Measurements from ENCODE around the gene MYO18A. TPM values are rescaled to one million over a fixed set of nuclear protein-coding genes. Genes with fewer than 3 reads are reported as not detected.

Gene MYO18A
- total RNA-seq, 1 donor from 2014 or later: 30.0 TPM

- no peaks in the 10 kb centered on the region for H3K36me3 Mint-ChIP-seq (ENCODE audit: low read depth)
- no peaks in the 10 kb centered on the region for H3K9me3 Mint-ChIP-seq (ENCODE audit: low read depth)
- H3K4me3 Mint-ChIP-seq (ENCODE audit: unreplicated experiment): no peak overlapping the region
- peak; percentile 26 for DNase-seq (ENCODE audit: low spot score)
- peaks cover 3% of the 10 kb centered on the region for H3K27me3 Mint-ChIP-seq (ENCODE audit: low read depth)
- no peak overlapping the region for H3K27ac Mint-ChIP-seq (ENCODE audit: unreplicated experiment)
- peaks cover 20% of the 10 kb centered on the region for H3K4me1 Mint-ChIP-seq (ENCODE audit: low read depth)
- TF ChIP-seq, protein P1, sequence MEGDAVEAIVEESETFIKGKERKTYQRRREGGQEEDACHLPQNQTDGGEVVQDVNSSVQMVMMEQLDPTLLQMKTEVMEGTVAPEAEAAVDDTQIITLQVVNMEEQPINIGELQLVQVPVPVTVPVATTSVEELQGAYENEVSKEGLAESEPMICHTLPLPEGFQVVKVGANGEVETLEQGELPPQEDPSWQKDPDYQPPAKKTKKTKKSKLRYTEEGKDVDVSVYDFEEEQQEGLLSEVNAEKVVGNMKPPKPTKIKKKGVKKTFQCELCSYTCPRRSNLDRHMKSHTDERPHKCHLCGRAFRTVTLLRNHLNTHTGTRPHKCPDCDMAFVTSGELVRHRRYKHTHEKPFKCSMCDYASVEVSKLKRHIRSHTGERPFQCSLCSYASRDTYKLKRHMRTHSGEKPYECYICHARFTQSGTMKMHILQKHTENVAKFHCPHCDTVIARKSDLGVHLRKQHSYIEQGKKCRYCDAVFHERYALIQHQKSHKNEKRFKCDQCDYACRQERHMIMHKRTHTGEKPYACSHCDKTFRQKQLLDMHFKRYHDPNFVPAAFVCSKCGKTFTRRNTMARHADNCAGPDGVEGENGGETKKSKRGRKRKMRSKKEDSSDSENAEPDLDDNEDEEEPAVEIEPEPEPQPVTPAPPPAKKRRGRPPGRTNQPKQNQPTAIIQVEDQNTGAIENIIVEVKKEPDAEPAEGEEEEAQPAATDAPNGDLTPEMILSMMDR (IDR thresholded peaks at IDR 0.05): no peak
Measured at GRCh38 chr17:29050176-29050575, 130.0 kb downstream of the MYO18A start.

DNA sequence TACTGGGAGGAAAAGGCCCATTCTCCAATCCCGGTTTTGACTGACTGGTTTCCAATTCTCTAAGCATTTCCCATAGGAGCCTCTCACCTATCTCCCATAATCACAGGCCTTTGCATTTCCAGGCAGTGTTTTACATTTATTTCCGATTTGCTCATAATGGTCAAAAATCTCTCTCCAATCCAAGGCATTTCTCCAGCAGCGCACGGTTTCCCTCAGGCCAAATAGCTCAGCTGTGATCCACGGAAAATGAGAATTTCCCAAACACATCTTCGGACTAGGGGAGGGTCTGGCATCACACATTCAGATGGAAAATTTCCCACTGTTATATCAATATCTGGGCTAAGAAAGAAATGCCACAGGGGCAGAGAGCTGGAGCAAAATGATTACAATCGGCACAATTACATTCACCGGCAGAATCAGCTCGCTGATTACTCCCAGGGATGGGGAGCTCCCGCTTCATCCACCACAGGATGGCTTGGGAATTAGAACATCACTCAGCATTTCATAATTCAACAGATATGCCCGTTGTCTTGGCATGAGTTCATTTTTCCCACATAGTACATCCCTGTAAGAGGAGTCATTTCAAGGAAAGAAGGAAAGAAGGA, 130.6 kb downstream of the MYO18A start:
- peaks cover 20% of the 10 kb centered on the region for H3K4me1 Mint-ChIP-seq (ENCODE audit: low read depth)
- H3K36me3 Mint-ChIP-seq (ENCODE audit: low read depth): no peaks in the 10 kb centered on the region
- TF ChIP-seq, protein P1 (IDR thresholded peaks at IDR 0.05): no peak
- H3K4me3 Mint-ChIP-seq (ENCODE audit: unreplicated experiment): no peak overlapping the region
- no peak overlapping the region for H3K27ac Mint-ChIP-seq (ENCODE audit: unreplicated experiment)
- DNase-seq (ENCODE audit: low spot score): no peak
- H3K27me3 Mint-ChIP-seq (ENCODE audit: low read depth): peaks cover under 1% of the 10 kb centered on the region
- no peaks in the 10 kb centered on the region for H3K9me3 Mint-ChIP-seq (ENCODE audit: low read depth)

- no peak overlapping the region for H3K4me3 Mint-ChIP-seq (ENCODE audit: unreplicated experiment)
- H3K4me1 Mint-ChIP-seq (ENCODE audit: low read depth): peaks cover 26% of the 10 kb centered on the region
- H3K27ac Mint-ChIP-seq (ENCODE audit: unreplicated experiment): peak overlapping the region; percentile 17
- TF ChIP-seq, protein P1 (IDR thresholded peaks at IDR 0.05): no peak
- DNase-seq (ENCODE audit: low spot score): peak; percentile 22
- no peaks in the 10 kb centered on the region for H3K36me3 Mint-ChIP-seq (ENCODE audit: low read depth)
- H3K9me3 Mint-ChIP-seq (ENCODE audit: low read depth): no peaks in the 10 kb centered on the region
- no peaks in the 10 kb centered on the region for H3K27me3 Mint-ChIP-seq (ENCODE audit: low read depth)
Measured at GRCh38 chr17:29048440-29049368, 131.5 kb downstream of the MYO18A start.

- H3K9me3 Mint-ChIP-seq (ENCODE audit: low read depth): no peaks in the 10 kb centered on the region
- peaks cover 40% of the 10 kb centered on the region for H3K4me1 Mint-ChIP-seq (ENCODE audit: low read depth)
- no peak for DNase-seq (ENCODE audit: low spot score)
- H3K27ac Mint-ChIP-seq (ENCODE audit: unreplicated experiment): no peak overlapping the region
- TF ChIP-seq, protein P1 (IDR thresholded peaks at IDR 0.05): no peak
- no peaks in the 10 kb centered on the region for H3K27me3 Mint-ChIP-seq (ENCODE audit: low read depth)
- no peak overlapping the region for H3K4me3 Mint-ChIP-seq (ENCODE audit: unreplicated experiment)
- H3K36me3 Mint-ChIP-seq (ENCODE audit: low read depth): no peaks in the 10 kb centered on the region
Measured at GRCh38 chr17:29046473-29046839, 133.7 kb downstream of the MYO18A start.

DNA sequence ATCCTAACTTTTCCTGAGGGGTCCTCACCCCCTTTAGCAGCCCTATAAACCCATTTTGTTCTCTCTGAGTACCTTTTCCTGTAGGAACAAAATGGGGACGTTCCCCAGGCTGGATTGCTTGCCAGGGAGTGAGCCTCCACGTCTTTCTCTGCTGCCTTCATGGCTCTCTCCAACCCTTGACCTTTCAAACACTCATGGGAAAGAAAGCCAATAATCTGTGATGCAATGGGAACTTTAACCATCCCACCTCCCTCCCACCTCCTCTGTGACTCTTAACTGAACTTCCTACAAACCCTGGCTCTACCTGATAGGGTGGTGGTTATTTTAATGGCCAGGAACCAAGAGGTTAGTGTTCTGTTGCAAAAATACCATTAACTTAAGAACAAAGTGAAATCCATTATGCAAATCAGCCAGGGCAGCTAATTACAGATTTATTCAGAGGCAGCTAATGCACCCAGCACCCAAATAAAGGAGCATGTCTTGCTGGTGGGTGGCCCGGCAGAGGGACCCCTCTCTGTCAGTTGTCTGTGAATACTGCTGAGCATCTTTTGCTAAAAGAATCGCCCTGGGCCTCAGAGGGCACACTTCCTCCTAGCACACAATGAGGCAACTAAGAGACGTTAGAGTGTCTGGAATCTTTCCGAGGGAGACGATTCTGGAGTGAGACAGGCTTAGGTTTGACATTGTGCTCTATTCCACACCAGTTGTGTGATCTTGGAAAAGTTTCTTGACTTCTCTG, 134.3 kb downstream of the MYO18A start:
- TF ChIP-seq, protein P1 (IDR thresholded peaks at IDR 0.05): no peak
- H3K36me3 Mint-ChIP-seq (ENCODE audit: low read depth): no peaks in the 10 kb centered on the region
- no peak for DNase-seq (ENCODE audit: low spot score)
- no peaks in the 10 kb centered on the region for H3K27me3 Mint-ChIP-seq (ENCODE audit: low read depth)
- H3K4me1 Mint-ChIP-seq (ENCODE audit: low read depth): peaks cover 41% of the 10 kb centered on the region
- no peak overlapping the region for H3K4me3 Mint-ChIP-seq (ENCODE audit: unreplicated experiment)
- no peak overlapping the region for H3K27ac Mint-ChIP-seq (ENCODE audit: unreplicated experiment)
- no peaks in the 10 kb centered on the region for H3K9me3 Mint-ChIP-seq (ENCODE audit: low read depth)

Measured in chondrocyte (in vitro differentiated cells).